A673 (cell line): ENCODE results near the gene ATG9B.

Experiments
- CTCF ChIP-seq: fragments of 300-800, 200-600 bp; sonication (generic); conservative IDR thresholded peaks from 2 replicates; pipeline ENCODE4 v1.5.1; 2017; ENCODE audit warnings: low read depth, mild to moderate bottlenecking, antibody characterized with exemption, low read length, moderate library complexity, mixed read lengths
- EZH2 ChIP-seq: fragments of 200-600 bp; sonication (generic); IDR thresholded peaks from 2 replicates; pipeline ENCODE4 v1.6.1; 2017; ENCODE audit warnings: borderline replicate concordance, low read depth, mild to moderate bottlenecking, mixed read lengths, antibody characterized with exemption, low read length; ENCODE audit not compliant: poor library complexity, severe bottlenecking

GRCh38 chr7:150968734-150969372 is 55.4 kb downstream of the ATG9B start:
- no peak for TF ChIP-seq CTCF
- no peak for TF ChIP-seq EZH2
